Stimulated activated CD4-positive, alpha-beta T cell treated with anti-CD3 and anti-CD28 coated beads, Interleukin-2, amount 100 ng/mL, for 48 hours (primary cell): Measurements from ENCODE around the gene XPO6.
A peak's percentile ranks its signal among the peaks of the same experiment; 100 is the strongest.

Source experiments
- DNase-seq, 2 donors: peaks; one replicate each; pipeline ENCODE4 v3.0.0-alpha.2; 2020

Gene XPO6

GRCh38 chr16:28183484-28183883 lies 28.3 kb downstream of the XPO6 start:
- DNase-seq = no peak

GRCh38 chr16:28182801-28183200 lies 29.0 kb downstream of the XPO6 start:
- DNase-seq = no peak

- peak; percentile 41 to 46 for DNase-seq
These were observed 29.6 kb downstream of the XPO6 start for GRCh38 chr16:28182183-28182582.

GRCh38 chr16:28181515-28181914 lies 30.2 kb downstream of the XPO6 start:
- no peak for DNase-seq

GRCh38 chr16:28180655-28181460 lies 30.9 kb downstream of the XPO6 start:
- no peak for DNase-seq

GRCh38 chr16:28179354-28179753 lies 32.4 kb downstream of the XPO6 start:
- no peak for DNase-seq

DNA sequence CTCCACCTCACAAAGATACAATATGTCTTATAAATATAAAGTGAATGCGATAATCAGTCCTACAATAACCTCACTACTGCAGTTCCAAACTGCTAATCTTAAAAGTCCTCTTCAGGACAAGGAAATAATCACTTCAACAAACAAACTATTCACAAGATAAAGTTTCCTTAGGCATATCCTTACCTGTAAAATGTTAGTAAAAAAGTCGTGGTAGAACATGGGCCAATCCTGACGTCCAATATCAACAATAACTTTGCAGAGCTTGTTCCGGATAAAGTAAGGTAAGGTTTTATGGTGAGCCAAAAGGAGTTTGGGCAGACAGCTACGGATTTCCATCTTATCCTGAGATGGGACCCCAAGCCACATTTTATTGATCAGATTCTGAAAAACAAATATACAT lies 36.0 kb downstream of the XPO6 start:
- DNase-seq = no peak

GRCh38 chr16:28172336-28172735 lies 39.4 kb downstream of the XPO6 start:
- no peak for DNase-seq

- no peak for DNase-seq
These were observed 39.9 kb downstream of the XPO6 start for GRCh38 chr16:28171816-28172215.

DNA sequence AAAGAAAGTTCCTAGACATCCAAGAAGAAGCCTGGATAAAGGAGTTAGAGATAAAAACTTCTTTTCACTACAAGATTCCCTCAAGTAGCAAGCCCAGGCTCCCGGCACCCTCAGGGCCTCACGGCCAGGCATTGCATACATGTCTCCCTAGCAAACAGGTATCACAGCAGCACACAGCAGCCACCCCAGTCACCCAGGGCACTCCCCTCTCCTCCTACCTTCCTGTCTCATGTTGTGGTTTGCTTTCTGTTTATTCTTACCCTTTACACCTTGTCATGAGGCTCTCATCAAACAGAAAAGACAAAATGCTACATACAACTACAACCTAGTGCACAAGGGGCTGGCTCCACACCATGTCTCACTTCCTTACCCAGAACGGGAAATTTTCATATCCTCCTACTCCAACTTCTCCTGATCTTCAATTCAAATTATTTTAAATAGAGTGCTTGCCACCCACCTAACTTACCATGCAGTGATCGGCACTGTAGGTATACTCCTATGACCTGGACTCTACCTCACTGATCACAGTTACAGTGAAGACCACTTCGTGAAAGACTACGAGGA lies 42.7 kb downstream of the XPO6 start:
- DNase-seq = no peak

- no peak for DNase-seq
These were observed 44.0 kb downstream of the XPO6 start for GRCh38 chr16:28167730-28168129.

DNA sequence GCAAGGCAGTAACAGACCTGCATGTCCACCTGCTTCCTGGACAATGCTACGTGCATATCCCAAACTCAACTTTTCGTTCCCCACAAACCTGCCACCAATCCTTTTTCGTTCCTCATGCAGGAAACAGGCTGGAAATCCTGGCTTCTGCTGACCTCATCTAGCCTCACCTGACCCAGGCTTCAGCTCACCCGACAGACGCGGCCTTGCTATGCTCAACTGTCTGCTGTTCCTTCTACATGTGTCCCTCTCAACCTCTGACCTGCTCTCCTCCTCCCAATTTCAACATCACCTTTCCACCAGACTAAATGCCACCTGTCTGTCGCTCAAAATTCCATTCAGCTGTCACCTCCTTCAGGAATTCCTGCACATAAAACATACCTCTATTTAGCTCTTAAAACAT lies 44.5 kb downstream of the XPO6 start:
- DNase-seq = no peak

GRCh38 chr16:28166394-28167208 lies 45.2 kb downstream of the XPO6 start:
- no peak for DNase-seq

- DNase-seq = no peak
These were observed 46.2 kb downstream of the XPO6 start for GRCh38 chr16:28165598-28165997.

DNA sequence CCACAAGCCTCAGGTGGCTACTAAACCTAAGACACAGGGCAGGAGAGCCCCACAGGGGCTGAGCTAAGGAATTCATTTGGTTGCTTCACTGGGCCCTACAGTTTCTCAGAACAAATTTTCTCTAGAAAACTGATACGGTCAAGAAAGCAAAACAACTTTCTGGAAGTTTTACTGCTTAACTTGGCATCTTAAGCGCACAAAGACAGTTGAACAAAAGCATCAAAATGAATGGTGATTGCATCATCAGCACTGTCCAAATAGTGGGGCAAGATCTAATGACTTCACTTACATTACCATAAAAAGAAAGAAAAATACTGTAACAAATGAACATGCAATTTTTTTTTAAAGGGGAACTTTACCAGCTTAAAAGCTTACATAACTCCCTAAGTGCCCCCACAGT lies 47.6 kb downstream of the XPO6 start:
- no peak for DNase-seq

- no peak for DNase-seq
These were observed 48.1 kb downstream of the XPO6 start for GRCh38 chr16:28163699-28164098.

DNA sequence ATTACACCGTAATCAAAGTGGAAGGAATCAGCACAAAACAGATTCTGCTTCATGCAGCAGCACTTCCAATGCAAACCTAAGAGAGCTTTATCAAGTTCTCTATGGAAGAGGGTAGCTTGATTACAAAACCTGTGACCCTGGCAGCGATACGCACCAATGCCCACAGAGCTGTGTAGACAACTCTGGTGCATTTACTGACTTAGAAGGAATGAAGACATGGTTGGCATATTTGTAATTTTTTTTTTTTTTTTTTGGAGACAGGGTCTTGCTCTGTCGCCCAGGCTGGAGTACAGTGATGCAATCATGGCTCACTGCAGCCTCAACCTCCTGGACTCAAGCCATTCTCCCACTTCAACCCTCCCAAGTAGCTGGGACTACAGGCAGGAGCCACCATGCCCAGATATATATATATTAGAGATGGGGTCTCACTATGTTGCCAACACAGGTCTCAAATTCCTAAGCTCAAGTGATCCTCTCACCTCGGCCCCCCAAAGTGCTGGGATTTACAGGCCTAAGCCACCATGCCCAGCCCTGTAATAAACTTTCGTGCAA lies 49.4 kb downstream of the XPO6 start:
- DNase-seq = no peak

DNA sequence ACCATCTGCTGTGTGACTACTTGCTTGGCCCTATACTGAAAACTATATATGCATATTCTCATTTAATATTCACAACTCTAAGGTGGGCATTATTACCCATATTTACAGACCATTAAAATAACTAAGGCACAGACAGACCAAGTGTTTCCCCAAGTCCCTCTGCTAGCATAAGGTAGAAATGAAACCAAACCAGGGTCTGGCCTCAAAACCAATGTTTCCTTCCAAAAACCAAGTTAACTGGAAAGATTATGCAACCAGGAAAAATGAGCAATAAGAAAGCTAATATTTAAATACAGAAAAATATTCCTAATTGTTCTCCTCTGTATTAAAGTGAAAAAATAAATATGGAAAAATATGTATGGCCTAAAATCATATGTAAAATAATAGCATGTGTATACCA lies 50.1 kb downstream of the XPO6 start:
- DNase-seq = no peak

DNA sequence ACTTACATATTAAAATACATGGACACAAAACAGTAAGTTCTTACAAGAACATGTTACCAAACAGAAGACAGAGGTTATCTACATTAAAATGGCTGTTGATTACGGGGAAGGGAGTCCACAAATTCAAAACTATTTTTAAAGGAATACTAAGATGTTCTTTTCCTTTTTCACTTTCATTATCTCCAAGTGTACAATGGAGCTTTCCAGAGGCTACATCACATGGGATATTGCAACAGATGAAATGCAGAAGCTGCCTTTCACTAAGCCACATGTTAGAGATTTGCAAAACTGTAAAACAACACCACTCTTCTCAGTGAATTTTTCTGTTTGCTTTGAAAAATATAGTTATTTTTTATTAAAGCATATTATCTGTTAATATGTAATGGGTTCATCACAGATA lies 53.6 kb downstream of the XPO6 start:
- DNase-seq = no peak

- no peak for DNase-seq
These were observed 55.6 kb downstream of the XPO6 start for GRCh38 chr16:28156056-28156680.

DNA sequence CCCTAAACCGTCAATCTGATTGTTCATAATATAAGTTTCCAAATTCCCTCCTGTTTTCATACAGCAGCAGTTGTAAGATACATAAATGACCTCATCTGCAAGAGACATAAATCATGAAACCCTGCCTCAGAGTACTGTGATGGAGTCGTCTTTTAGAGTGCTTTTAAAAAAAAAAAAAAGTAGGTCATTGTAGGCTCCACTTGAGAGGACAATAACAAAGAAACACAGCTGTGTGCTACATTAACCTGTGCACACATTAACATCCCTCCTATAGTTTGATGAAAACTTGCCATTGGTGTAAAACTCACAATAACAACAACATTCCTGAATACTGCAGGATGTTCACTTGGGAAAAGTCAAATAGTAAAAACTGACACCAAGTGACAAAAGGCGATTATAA lies 56.5 kb downstream of the XPO6 start:
- DNase-seq = no peak

DNA sequence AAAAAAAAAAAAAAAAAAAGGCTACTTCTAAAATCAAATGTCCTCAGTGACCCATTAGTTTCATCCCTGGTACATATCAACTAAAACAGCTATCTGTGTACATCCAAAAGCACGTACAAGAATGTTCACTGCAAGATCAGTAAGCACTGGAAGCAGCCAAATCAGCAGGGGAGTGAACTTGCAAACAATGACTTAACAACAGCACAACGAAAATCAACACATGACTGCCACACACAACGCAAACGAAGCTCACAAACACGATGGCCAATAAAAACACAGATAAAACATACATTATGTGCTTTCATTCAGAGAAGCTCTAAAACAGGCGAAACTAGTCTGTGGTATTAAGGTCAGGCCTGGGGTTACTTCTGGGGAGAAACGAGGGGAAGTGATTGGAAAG lies 60.6 kb downstream of the XPO6 start:
- no peak for DNase-seq
